Fibroblast of upper back skin (primary cell): Measurements from ENCODE around the gene RTN4IP1.
A peak's percentile ranks its signal among the peaks of the same experiment; 100 is the strongest.
"Not testable (repeated sequence)": the region's sequence is repeated elsewhere in the genome, so short reads cannot be mapped to it uniquely, and the experiment has no call there.

ENCODE experiments used
- DNase-seq: peaks from one replicate; pipeline ENCODE4 v3.0.0-alpha.2; 2013

RTN4IP1 gene

DNA sequence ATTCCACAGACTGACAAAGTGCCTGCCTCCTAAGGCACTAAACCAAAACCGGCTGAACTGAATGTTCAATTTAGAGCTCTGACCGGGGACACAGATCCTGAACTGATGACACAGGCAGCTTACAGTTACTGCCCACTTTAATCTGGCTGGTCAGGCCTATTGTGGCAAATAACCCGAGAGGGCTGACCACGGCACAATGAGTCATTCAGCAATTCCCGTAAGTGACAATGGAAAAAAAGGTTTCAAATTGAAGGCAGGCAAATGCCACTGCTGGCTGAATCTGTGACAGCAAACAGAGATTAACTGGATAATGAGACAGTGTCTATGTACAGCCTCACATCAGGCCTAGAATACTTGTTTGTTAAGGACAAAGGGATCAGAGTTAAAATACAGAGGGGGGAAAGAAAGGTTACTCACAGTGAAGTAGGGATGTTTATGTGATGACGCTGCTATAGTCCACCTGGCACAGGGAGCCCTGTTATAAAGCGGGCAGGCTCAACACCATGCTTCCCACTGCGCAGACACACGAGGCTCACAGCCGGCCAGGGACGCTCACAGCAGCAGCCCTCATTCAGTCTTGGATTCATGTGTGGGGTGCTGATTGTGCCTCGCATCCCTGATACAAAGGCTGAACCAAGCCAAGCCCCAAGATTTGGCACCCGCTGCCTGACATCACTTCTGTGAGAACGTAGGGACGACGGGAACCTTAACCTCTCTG, 54.4 kb downstream of the RTN4IP1 start:
- DNase-seq = peak; percentile 51

DNA sequence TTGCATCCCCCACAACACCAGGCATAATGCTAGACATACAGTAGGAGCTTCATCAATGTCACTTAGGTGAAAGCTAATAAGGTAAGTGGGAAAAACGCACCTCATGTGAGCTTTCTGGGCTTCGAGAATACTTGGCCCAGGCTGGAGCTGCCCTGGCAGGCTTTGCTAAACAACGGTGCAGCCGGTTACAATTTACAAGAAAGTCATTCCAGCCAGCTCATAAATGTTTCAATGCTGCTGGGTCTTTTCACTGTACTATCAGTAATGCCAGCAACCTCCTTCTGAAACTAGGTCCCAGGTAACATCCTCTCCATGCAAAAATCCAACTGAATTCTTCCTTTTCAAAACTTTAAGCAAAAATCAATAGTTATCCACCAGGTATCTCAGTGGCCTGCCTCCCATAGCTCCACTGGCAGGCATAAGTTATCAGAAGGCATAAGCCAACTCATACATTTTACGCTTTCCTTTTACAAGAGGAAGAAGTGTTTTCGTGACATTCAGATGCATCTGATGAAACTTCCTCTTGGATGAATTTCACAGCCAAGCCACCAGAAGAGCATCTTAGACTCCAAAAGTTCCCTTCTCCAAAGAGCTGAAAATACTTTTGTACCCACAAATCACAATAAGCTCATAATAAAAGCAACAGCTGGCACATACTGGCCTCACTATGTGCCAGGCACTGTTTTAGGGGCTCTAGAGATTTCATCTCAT, 56.3 kb downstream of the RTN4IP1 start:
- no peak for DNase-seq

DNA sequence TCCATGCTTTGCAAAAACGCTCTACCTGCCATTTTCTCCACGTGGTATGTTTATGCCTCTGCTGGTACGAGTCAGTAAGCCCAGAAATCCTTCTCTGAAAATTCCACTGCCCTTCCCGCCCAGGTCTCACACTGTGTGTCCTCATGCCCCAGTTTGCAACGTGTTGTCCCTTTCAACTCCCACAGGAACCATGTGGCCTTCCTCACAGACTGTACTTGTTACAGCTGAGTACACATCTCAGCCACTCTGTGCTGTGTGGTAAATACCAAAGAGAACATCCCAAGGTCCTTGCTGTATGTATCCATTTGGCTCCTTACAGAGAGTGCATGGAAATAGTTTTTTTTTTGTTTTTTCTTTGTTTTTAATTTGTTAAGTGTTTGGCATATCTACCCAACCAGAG, 56.9 kb downstream of the RTN4IP1 start:
- no peak for DNase-seq

DNA sequence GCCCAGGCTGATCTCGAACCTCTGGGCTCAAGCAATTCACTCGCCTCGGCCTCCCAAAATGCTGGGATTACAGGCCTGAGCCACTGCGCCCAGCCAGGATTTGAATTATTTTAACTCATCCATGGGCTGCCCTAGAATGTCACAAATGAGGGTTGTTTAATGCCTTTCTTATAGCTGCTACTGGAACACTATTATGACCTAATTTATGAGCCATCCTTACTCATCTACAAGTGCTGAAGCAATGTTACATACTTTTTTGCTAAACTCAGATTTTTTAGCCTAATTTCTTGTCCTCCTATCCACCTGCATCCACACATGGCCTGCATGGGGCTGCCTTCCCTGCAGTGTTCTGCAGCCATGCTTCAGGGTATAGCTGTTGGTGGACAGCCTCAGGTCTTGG, 59.9 kb downstream of the RTN4IP1 start:
- no peak for DNase-seq

DNA sequence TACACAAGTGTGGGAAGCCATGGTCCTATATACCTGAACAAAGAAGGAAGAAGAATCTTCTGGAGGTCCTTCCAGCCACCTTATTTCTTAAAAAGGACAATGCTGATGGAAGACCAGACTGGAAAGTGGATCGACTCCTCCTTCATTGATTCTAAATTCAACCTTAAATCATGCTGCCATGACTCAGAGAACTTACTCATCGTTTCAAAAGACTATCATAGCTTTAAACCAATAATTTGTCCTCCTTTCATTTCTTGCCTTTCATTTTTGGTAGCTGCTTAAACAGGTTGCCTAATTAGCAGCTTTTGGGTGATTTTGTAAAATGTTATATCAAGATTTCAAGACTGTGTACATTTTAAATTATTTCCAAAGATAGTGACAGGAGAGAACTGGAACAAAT, 60.8 kb downstream of the RTN4IP1 start:
- peak; percentile 20 for DNase-seq

DNA sequence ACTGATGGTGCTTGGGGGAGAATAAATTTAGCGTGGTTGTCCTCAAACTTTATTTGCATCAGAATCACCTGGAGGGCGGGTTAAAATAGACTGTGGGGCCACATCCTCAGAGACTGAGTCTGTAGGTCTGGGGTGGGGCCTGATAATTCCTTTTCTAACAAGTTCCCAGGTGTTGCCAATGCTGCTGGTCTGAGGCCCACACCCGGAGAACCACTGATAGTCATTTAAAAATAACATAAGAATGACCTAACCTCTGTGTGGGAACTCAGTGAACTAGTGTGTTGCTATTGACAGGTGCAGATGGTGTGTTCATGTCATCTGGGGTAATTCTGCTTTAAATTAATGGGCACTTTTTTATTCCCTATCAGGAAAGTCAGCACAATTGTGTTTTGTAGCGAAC, 64.8 kb downstream of the RTN4IP1 start:
- DNase-seq = no peak

DNA sequence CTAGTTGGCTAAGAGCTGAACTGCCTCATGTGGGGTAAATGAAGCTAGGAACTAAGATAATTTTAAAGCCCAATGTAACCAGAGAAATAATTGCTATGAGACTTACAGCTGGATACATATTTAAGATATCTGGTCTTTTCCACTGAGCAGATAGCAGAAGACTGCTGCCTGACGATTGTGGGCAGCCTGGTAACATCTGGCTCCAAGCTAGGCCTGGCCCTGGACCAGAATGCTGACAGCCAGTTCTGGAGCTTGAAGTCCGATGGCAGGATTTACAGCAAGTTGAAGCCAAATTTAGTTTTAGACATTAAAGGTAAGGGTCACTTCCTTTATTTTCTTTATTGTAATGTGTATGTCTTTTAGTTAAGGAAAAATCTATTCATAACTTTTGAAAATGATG, 65.7 kb downstream of the RTN4IP1 start:
- no peak for DNase-seq

DNA sequence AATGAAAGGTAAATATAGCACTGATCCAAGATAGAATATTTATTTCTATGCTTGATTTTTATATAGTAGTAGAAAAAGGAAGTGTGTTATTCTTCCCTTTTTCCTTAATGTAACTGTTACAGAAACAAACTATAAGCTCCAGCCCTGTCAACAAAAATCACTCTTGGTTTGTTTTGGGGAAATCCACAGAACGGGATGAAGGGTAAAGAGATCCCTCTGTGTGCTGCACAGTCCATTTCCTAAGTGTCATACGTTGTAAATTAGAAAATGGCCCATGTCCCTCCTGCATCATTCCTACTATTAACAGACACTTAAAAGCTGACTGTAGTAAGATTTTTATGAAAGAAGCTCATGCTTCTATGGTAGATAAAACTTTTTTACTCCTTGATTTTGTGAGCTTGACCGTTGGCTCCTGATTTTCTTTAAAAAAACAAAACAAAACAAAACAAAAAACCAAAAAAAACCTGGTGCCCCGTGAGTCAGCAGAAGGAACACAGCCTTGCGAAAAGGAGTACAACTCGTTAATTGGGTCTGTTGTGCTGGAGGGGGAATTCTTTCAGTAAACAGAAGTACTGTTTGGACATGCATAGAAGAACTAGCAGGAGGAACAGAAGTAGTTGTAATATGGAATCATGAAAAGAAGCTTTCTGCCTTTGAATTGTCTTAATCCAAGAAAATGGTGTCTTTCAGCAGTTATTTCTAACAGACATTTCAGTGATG, 67.5 kb downstream of the RTN4IP1 start:
- no peak for DNase-seq

DNA sequence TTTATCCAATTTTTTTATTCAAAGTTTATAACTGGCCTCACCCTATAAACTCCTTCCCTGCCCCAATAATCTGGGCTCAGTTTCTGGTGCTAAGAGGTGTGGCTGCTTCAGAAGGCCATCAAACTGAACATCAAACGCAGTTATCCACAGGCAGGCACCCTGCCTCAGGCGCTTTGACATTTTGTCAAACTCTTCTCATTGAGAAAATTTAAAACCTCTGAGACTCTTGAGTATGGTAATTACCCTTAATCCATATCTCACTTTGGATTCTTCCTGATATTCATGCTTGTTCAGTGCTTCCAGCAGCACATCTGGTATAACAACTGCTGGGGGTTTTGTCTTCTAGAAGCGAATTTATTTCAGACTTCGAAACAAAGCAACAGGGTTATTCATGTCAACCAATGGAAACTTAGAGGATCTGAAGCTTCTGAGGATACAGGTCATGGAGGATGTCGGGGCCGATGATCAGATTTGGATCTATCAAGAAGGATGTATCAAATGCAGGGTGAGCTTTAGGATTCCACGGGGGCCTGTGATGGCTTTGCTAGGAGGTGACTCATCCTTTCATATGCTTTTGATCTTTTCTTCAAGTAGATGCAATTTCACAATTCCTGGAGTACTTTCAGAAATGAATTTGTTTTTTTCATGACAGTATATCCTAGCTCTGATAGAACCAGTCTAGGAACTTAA, 68.2 kb downstream of the RTN4IP1 start:
- peak; percentile 76 for DNase-seq

DNA sequence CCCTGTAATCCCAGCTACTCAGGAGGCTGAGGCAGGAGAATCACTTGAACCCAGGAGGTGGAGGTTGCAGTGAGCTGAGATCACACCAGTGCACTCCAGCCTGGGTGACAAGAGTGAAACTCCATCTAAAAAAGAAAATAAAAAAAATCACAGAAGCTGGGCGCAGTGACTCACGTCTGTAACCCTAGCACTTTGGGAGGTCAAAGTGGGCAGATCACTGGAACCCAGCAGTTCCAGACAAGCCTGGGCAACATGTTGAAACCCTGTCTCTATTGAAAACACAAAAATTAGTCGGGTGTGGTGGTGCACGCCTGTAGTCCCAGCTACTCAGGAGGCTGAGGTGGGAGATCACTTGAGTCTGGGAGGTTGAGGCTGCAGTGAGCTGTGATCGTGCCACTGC, 69.6 kb downstream of the RTN4IP1 start:
- not testable (repeated sequence) for DNase-seq

DNA sequence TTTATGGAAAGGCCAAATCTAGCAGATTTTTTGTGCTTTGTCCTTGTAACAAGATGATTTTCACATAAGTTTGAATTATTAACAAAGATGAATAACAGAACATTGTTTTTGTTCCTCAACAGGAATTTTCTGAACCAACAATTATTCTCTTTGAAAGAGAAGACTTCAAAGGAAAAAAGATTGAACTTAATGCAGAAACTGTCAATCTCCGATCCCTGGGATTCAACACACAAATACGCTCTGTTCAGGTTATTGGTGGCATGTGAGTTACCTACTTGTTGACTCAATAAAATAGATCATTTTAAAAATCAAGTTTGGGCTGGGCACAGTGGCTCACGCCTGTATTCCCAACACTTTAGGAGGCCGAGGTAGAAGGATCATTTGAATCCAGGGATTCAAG, 70.9 kb downstream of the RTN4IP1 start:
- no peak for DNase-seq

DNA sequence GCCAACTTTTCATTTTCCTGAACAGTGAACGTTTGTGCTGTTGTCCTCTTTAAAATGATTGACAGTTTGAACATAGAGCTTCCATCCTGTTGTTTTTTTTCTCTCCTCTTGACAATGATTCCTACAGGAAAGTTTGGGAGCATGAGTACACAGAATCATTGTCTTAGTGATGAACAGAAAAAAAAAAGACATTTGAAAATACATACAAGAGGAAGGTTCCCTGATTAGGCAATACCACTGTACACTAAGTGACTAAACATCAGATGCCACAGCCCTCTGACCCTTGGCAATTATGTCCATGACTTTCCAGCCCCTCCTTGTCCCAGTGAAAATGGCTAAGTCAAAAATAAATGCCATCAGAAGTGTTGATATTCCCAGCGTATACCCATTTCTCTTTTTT, 71.5 kb downstream of the RTN4IP1 start:
- no peak for DNase-seq

DNA sequence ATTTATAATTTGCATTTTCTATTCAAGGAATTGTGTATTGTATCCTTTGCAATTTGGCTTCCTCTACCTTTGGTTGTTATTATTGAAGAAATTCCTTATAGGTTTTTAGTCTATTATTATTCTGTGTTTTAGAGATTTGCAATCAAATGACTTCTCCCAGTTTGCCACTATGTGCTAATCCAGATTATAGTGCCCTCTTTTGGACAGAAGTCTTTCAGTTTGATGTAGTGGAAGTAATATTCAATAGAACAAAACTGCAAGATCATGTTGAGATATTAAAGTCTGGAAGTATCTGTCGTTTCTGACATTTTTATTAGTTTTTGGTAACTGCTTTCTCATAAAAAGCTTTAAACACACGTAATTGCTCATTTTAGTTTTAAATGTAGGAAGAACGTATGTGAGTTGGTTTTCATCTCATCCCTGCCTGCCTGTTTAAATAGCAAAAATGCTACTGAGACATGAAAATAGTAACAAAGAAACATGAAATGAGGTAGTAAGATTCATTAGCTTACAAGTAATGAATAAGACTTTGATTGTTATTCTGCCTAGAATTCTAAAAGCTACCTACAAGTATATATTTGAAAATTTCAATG, 72.8 kb downstream of the RTN4IP1 start:
- DNase-seq = peak; percentile 55

DNA sequence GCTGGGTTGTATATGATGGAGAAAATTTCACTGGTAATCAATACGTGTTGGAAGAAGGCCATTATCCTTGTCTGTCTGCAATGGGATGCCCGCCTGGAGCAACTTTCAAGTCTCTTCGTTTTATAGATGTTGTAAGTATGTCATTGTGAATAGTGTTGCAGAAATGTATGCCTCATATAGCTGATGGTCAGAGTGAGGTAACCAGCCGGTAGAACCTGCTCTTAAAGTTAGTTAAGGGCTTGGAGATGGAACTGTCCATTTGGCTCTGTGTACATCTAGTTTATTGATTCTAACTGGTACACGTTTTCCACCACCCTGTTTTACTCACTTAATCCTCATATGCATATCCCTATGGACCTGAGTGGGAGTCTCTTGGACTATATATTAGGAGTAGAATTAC, 73.5 kb downstream of the RTN4IP1 start:
- no peak for DNase-seq

DNA sequence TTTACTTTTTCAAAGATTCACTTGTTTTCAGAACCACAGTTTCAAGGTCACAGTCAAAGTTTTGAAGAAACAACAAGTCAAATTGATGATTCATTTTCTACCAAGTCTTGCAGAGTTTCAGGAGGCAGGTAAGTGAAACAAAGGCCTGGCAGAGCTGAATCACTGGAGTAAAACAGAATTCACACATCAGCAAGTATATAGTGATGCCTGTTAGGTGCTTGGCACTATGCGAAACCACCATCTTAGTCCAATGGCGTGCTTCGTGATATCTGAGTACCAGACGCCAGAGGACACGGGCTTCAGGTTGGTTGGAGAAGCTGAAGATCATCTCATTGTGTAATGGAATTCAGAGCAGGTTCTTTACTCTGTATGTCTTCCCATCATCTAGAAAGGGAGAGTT, 75.9 kb downstream of the RTN4IP1 start:
- no peak for DNase-seq

DNA sequence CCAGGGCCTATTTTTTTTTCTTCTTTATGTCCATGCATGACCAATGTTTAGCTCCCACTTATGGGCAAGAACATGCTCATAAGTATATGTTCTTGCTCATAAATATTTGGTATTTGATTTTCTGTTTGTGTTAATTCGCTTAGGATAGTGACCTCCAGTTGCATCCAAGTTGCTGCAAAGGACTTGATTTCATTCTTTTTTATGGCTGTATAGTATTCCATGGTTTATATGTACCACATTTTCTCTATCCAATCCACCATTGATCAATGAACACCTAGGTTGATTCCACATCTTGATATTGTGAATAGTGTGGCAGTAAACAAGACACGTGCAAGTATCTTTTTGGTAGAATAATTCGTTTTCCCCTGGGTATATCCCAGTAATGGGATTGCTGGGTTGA, 78.1 kb downstream of the RTN4IP1 start:
- DNase-seq = no peak

DNA sequence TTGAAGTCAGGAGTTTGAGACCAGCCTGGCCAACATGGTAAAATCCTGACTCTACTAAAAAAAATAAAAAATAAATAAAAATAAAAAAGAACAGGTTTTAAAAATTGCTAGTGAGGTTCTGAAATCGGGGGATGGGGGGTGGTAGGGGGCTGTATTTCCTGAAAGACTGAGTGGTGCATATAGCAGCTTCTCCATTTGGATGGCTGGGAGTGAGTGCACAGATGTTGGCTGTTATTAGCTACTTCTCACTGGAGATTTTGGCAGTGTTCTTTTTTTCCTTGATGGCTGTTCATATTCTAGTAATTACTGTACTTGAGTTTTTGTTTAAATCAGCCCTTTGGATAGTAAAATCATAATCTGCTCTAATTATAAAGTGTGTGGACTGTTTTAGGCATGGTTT, 79.8 kb downstream of the RTN4IP1 start:
- no peak for DNase-seq

DNA sequence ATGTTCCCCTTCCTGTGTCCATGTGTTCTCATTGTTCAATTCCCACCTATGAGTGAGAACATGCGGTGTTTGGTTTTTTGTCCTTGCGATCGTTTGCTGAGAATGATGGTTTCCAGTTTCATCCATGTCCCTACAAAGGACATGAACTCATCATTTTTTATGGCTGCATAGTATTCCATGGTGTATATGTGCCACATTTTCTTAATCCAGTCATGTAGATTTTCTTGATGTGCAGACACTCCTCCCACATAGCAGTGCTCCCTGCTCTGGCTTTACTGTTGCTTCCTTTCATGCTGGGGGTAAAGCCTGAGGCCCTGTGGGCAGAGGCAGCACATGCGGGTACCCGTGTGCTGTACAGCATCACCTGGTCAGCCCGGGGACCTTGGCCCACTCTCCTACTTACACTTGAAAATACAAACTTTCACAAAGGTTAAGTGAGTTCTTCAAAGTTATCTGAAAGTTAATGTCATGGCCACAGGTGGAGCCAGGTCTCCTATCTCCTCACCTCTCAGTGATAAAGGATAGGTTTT, 80.3 kb downstream of the RTN4IP1 start:
- not testable (repeated sequence) for DNase-seq

DNA sequence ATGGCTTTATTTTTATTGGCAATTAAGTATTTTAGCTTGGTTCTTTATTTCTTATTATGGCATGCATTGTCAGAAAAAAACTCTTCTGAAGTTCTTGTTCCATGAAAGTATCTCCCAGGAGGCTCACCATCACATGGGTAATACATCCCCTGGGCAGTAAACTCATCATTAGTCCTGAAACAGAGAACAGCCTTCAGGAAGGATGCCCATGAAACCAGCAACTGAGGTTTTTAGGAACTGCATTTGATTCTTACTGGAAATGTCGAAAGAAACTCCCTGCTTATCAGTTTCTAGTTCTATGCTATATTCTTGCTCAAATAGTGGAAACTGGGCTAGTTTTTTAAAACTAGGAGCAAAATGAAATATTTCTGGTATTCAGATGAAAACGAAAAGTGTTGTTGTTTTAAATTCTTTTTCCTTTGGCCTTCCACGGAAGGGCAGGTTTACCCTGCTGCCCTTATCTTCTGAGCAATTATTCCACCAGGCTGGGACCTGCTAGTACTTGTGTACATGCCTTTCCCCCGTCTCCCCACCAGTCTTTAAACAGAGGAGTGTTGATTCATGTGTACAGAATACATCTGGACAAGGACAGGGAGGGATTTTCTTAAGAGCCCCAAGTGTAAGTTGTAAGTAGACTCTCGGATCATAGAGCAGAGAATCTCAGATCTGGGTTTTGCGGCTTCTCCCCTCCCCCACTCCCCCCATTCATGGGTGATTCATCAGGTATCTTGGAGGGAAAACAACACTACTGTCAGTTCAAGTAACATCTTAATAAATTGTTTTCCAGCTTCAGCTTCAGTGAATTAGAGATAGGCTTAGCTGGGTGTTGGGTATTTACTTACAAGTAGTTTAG, 81.5 kb downstream of the RTN4IP1 start:
- peak; percentile 86 for DNase-seq

DNA sequence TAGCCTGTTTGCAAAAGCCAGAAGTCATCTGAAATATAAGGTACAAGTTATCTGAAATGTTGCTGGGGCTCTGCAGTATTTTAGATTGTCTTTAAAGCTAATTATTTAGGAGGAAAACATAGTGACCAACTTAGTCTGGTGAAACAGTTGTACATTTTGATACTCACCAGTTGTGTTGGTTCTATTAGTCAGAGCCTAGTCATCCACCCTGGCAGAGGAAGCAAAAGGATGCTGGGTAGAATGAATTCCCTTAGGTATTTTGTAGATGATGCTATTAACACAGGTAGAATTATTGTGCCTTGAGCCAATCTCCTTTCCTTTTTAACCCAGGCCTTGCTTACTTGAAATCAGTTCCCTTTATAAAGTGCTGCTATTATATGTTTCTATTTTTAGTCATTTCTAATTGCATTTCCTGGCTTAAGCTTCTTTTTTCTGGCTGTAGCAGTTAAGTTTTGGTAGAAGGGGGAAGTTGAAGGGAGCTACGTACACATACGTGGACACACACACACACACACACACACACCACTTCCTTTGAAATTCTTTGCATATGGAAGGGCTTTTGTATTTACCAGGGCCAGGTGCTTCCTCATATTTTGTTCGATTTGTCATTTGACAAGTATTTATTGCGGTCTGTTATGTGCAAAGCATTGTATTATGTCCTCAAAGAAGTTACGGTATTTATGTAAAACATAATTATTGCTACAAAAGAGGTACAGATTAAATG, 82.4 kb downstream of the RTN4IP1 start:
- DNase-seq = peak; percentile 82

DNA sequence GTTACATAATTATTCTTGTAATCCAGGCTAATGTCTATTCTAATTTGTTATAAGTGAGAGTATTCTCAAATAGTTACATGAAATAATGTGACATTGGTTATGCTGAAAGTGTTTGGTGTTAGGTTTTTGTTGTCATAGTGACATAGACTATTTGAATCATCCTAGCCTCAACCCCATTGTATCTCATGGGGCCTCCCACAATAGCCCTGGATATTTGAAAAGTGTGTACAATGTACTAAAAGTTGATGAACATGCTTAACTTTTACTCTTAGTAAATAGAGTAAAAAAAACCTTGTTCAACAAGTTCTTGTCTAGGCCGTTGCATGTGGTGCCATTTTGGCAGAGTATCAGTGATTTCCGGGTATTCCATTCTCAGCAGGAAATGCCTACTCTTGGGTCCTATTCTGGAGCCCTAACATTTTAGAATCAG, 83.0 kb downstream of the RTN4IP1 start:
- DNase-seq = peak; percentile 25
